Keratinocyte (primary cell): Measurements from ENCODE around the gene THBS2. TPM values are rescaled to one million over a fixed set of nuclear protein-coding genes. Genes with fewer than 3 reads are reported as not detected.

Experiments
- DNase-seq: peaks from one replicate; pipeline ENCODE4 v3.0.0-alpha.2; 2011; ENCODE audit warnings: low read depth, missing footprints, low spot score
- FAIRE-seq: peaks from 2 replicates; lab custom pipeline; 2011; peaks lifted over from hg19 to GRCh38; lab: Jason Lieb, UNC
- H2AFZ ChIP-seq: 2 replicates; pipeline ENCODE4 v1.6.0; 2012; ENCODE audit warnings: low read length, control low read depth, inconsistent platforms; ENCODE audit not compliant: control insufficient read depth
- H3K27ac ChIP-seq: 2 replicates; pipeline ENCODE4 v1.5.1; 2011; ENCODE audit warnings: low read length; ENCODE audit not compliant: control insufficient read depth, insufficient read depth
- H3K27me3 ChIP-seq: 3 replicates; pipeline ENCODE4 v1.6.0; 2011; ENCODE audit warnings: low read length; ENCODE audit not compliant: control insufficient read depth, insufficient read depth; ENCODE audit errors: extremely low read depth
- H3K36me3 ChIP-seq, 2 experiments: 2 replicates in 1 of 2; 3 replicates in 1 of 2; pipeline ENCODE4 v1.5.1; 2011; ENCODE audit warnings: low read length in 2 of 2, mild to moderate bottlenecking in 1 of 2; ENCODE audit not compliant: control insufficient read depth in 2 of 2, insufficient read depth in 2 of 2; ENCODE audit errors: extremely low read depth in 1 of 2
- H3K4me1 ChIP-seq: 3 replicates; pipeline ENCODE4 v1.5.1; 2011; ENCODE audit warnings: low read length; ENCODE audit not compliant: control insufficient read depth, insufficient read depth; ENCODE audit errors: extremely low read depth
- H3K4me2 ChIP-seq: 3 replicates; pipeline ENCODE4 v1.6.0; 2011; ENCODE audit warnings: low read depth, low read length; ENCODE audit not compliant: control insufficient read depth, insufficient read depth; ENCODE audit errors: extremely low read depth
- H3K4me3 ChIP-seq, 3 experiments: fragments of 200-600 bp in 1 of 3; sonication (generic) in 1 of 3; 2 replicates in 2 of 3; 3 replicates in 1 of 3; pipeline ENCODE4 v1.5.1; 2011 to 2016; ENCODE audit warnings: low read length in 3 of 3, mild to moderate bottlenecking in 3 of 3, control low read depth in 2 of 3, inconsistent platforms in 1 of 3, low read depth in 1 of 3, mixed read lengths in 1 of 3, mixed run types in 1 of 3, moderate library complexity in 1 of 3; ENCODE audit not compliant: control insufficient read depth in 2 of 3, insufficient read depth in 2 of 3; ENCODE audit errors: extremely low read depth in 1 of 3
- H3K79me2 ChIP-seq: 2 replicates; pipeline ENCODE4 v1.6.0; 2012; ENCODE audit warnings: low read length; ENCODE audit not compliant: control insufficient read depth, insufficient read depth
- H3K9ac ChIP-seq: 3 replicates; pipeline ENCODE4 v1.6.0; 2011; ENCODE audit warnings: low read length; ENCODE audit not compliant: control insufficient read depth, insufficient read depth; ENCODE audit errors: extremely low read depth
- H3K9me1 ChIP-seq: 3 replicates; pipeline ENCODE4 v1.6.0; 2011; ENCODE audit warnings: low read length; ENCODE audit not compliant: control insufficient read depth, insufficient read depth; ENCODE audit errors: extremely low read depth
- H3K9me3 ChIP-seq: 2 replicates; pipeline ENCODE4 v1.5.1; 2012; ENCODE audit warnings: low read depth, low read length; ENCODE audit not compliant: control insufficient read depth
- H4K20me1 ChIP-seq: 3 replicates; pipeline ENCODE4 v1.6.0; 2011; ENCODE audit warnings: low read length; ENCODE audit not compliant: control insufficient read depth, insufficient read depth; ENCODE audit errors: extremely low read depth
- EZH2 ChIP-seq: IDR thresholded peaks from one replicate; pipeline ENCODE4 v1.6.1; 2012; ENCODE audit warnings: inconsistent platforms, mild to moderate bottlenecking, low read length, moderate library complexity
- dilution Hi-C: fragments of 300-500 bp; cut with MboI; formaldehyde crosslinking; loops from one replicate; pipeline ENCODE4 v1.7.0; 2020; ENCODE audit warnings: low sequenced_read_pairs; ENCODE audit not compliant: extremely low pct_ligation_motif_present
- polyA plus RNA-seq, 5 experiments: library from polyadenylated mRNA; depleted of rRNA in 3 of 5; stranded (reverse) in 3 of 5; stranded (forward) in 1 of 5; unstranded in 1 of 5; fragments of >200 nt; gene quantifications; 1 replicate in 1 of 5; 2 replicates in 3 of 5; 3 replicates in 1 of 5; pipeline versions ENCODE4 v1.2.1 to v1.2.3, GENCODE V29; 2011 to 2012; ENCODE audit warnings: missing spikeins in 2 of 5, low read depth in 1 of 5, low replicate concordance in 1 of 5
- TF ChIP-seq, protein P1 (sequence below), 3 experiments: IDR thresholded peaks in 1 of 3; conservative IDR thresholded peaks in 1 of 3; optimal IDR thresholded peaks in 1 of 3; 2 replicates in 2 of 3; 3 replicates in 1 of 3; pipeline versions ENCODE3 to v1.5.1; 2011; ENCODE audit warnings: low read length in 3 of 3, mild to moderate bottlenecking in 3 of 3, moderate library complexity in 2 of 3, control low read depth in 1 of 3, inconsistent platforms in 1 of 3; ENCODE audit not compliant: insufficient read depth in 2 of 3; ENCODE audit errors: extremely low read depth in 1 of 3

THBS2 gene
- polyA plus RNA-seq, 1 donor (not counting 4 experiments of a cell fraction or from before 2014, with no cell fraction given) = 533 TPM

DNA sequence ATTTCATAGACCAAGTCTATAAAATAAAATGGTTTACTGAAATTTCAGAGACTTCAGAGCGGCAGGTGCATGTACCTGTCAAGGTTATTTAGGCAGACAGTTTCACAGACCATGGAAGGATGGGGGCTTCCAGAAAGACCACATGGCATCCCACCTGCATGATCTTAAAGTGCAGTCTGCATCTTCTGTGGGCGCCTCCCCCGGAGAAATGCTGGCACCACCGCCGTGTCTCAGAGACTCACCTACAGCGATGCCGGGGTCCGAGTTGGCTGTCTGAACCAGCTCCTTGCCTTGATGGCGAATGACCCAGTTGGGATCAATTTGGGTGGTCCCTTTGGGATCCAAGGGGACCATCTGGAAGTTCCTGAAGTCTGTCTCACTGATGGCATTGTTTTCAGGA, 30.6 kb downstream of the THBS2 start:
- H3K4me2 ChIP-seq = no peak overlapping the region
- no peak overlapping the region for H3K27ac ChIP-seq
- no peak overlapping the region for H2AFZ ChIP-seq
- no peaks in the 10 kb centered on the region for H3K27me3 ChIP-seq
- H4K20me1 ChIP-seq = peaks cover 20% of the 10 kb centered on the region
- TF ChIP-seq EZH2 = no peak
- TF ChIP-seq, protein P1, sequence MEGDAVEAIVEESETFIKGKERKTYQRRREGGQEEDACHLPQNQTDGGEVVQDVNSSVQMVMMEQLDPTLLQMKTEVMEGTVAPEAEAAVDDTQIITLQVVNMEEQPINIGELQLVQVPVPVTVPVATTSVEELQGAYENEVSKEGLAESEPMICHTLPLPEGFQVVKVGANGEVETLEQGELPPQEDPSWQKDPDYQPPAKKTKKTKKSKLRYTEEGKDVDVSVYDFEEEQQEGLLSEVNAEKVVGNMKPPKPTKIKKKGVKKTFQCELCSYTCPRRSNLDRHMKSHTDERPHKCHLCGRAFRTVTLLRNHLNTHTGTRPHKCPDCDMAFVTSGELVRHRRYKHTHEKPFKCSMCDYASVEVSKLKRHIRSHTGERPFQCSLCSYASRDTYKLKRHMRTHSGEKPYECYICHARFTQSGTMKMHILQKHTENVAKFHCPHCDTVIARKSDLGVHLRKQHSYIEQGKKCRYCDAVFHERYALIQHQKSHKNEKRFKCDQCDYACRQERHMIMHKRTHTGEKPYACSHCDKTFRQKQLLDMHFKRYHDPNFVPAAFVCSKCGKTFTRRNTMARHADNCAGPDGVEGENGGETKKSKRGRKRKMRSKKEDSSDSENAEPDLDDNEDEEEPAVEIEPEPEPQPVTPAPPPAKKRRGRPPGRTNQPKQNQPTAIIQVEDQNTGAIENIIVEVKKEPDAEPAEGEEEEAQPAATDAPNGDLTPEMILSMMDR (optimal IDR thresholded peaks at IDR 0.05 in 1 of 3, IDR thresholded peaks at IDR 0.05 in 1 of 3, conservative IDR thresholded peaks at IDR 0.05 in 1 of 3; ENCODE audit: extremely low read depth in 1 of 3, insufficient read depth in 2 of 3, low read length in 3 of 3) = no peak
- H3K9ac ChIP-seq = no peak overlapping the region
- H3K4me3 ChIP-seq = no peak overlapping the region
- no peaks in the 10 kb centered on the region for H3K9me1 ChIP-seq
- DNase-seq (no peak), FAIRE-seq (no peak)
- H3K9me3 ChIP-seq = no peaks in the 10 kb centered on the region
- H3K36me3 ChIP-seq = peaks cover 55 to 74% of the 10 kb centered on the region in 2 experiments
- H3K4me1 ChIP-seq = peaks cover 22% of the 10 kb centered on the region
- H3K79me2 ChIP-seq = no peaks in the 10 kb centered on the region
- dilution Hi-C loops = no loop called here

DNA sequence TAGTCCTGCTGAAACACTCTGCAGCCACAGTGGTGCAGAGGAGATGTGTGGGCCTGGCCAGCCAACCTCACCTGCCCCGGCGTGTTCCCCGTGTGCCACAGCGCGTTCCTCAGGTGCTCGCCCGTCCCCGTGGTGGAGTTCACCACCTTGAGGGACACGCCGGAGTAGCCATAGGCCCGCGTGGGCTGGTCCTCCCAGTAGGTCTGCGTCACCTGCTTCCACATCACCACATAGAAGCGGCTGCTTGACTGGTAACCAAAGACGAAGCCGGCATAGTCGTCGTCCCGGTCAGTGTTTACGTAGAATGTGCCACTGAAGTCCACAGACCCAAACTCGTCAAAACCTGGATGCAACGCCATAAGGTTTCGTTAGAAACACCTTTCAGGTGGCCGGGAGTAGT, 31.5 kb downstream of the THBS2 start:
- H3K9me3 ChIP-seq = no peaks in the 10 kb centered on the region
- dilution Hi-C loops = no loop called here
- TF ChIP-seq, protein P1 (optimal IDR thresholded peaks at IDR 0.05 in 1 of 3, IDR thresholded peaks at IDR 0.05 in 1 of 3, conservative IDR thresholded peaks at IDR 0.05 in 1 of 3; ENCODE audit: extremely low read depth in 1 of 3, insufficient read depth in 2 of 3, low read length in 3 of 3) = no peak
- no peak for TF ChIP-seq EZH2
- H3K9me1 ChIP-seq = no peaks in the 10 kb centered on the region
- H3K9ac ChIP-seq = no peak overlapping the region
- no peak for DNase-seq
- H4K20me1 ChIP-seq = peaks cover 17% of the 10 kb centered on the region
- no peak for FAIRE-seq
- peaks cover 51 to 74% of the 10 kb centered on the region in 2 experiments for H3K36me3 ChIP-seq
- no peaks in the 10 kb centered on the region for H3K79me2 ChIP-seq
- no peak overlapping the region for H3K4me3 ChIP-seq
- H3K4me2 ChIP-seq = no peak overlapping the region
- no peak overlapping the region for H3K27ac ChIP-seq
- H3K27me3 ChIP-seq = no peaks in the 10 kb centered on the region
- H2AFZ ChIP-seq = no peak overlapping the region
- H3K4me1 ChIP-seq = peaks cover 22% of the 10 kb centered on the region
